Aorta (tissue), 5 donors: ENCODE data around the gene CWC25. TPM values are rescaled to one million over a fixed set of nuclear protein-coding genes. Genes with fewer than 3 reads are reported as not detected.

Experiments
- ATAC-seq: fragments of 200-7000 bp; cut with Tn5 transposase; one replicate; pipeline ENCODE4 v1.9.1; 2022; ENCODE audit warnings: moderate library complexity; ENCODE audit not compliant: low FRiP score
- DNase-seq, 2 donors: peaks; one replicate each; pipeline ENCODE4 v3.0.0-alpha.2; 2020
- H3K27ac ChIP-seq, 2 donors: one replicate each; pipeline ENCODE4 v1.5.1; 2013; ENCODE audit warnings: low read length in 2 of 2, mild to moderate bottlenecking in 2 of 2, moderate library complexity in 2 of 2, control low read depth in 1 of 2, inconsistent platforms in 1 of 2, low read depth in 1 of 2
- H3K27me3 ChIP-seq, 2 donors: one replicate each; pipeline ENCODE4 v1.6.1; 2013; ENCODE audit warnings: control low read depth in 1 of 2, low read length in 1 of 2, mild to moderate bottlenecking in 1 of 2, moderate library complexity in 1 of 2; ENCODE audit not compliant: insufficient read depth in 2 of 2, control insufficient read depth in 1 of 2
- H3K36me3 ChIP-seq, 2 donors: one replicate each; pipeline ENCODE4 v1.6.1; 2013; ENCODE audit warnings: control low read depth in 1 of 2, low read length in 1 of 2, mild to moderate bottlenecking in 1 of 2; ENCODE audit not compliant: insufficient read depth in 2 of 2, control insufficient read depth in 1 of 2
- H3K4me1 ChIP-seq, 2 donors: one replicate each; pipeline ENCODE4 v1.6.1; 2013; ENCODE audit warnings: low read length in 2 of 2, control low read depth in 1 of 2, mild to moderate bottlenecking in 1 of 2, moderate library complexity in 1 of 2; ENCODE audit not compliant: insufficient read depth in 2 of 2, control insufficient read depth in 1 of 2
- H3K4me3 ChIP-seq, 2 donors: one replicate each; pipeline ENCODE4 v1.5.1; 2013; ENCODE audit warnings: low read length in 2 of 2, control low read depth in 1 of 2, mild to moderate bottlenecking in 1 of 2
- H3K9me3 ChIP-seq: one replicate; pipeline ENCODE4 v1.6.1; 2013; ENCODE audit warnings: mild to moderate bottlenecking, low read length; ENCODE audit not compliant: control insufficient read depth
- WGBS, 2 donors: extraction: QIAGEN DNeasy Blood & Tissue Kit; methylation state at CpG; one replicate each; pipeline ENCODE4 v1.1.7; 2013; 5-methylcytosine and 5-hydroxymethylcytosine counted together
- intact Hi-C, 2 donors: fragments of 100-400 bp; cut with DNase I; formaldehyde crosslinking; loops; one replicate each; pipeline versions ENCODE4 v1.14.2 to v1.15.0; 2022
- polyA plus RNA-seq, 2 donors: library from polyadenylated mRNA; stranded (reverse); fragments of 200-250 nt; gene quantifications; one replicate each; pipeline ENCODE4 v1.2.3, GENCODE V29; 2013
- total RNA-seq, 2 donors: library from RNA; stranded (reverse); fragmentation: NEBNext Ultra II Directional; extraction: Animal tissue kit (Norgen Biotek cat#: 25700); gene quantifications; one replicate each; pipeline ENCODE4 v1.2.1, GENCODE V29; 2021
- donor health status: healthy with polysubstance abuse.
- donor health status: Bipolar disorder and iron deficiency.
- donor health status: DM: no; HTN: no; CAD: no.
- donor health status: DM: no; HTN: no; CAD: no.
- donor health status: DM: yes; HTN: yes; CAD: no.

The CWC25 gene
- total and polyA plus RNA-seq, 4 donors, result 7.1 to 32.7 (median 21.4) TPM

DNA sequence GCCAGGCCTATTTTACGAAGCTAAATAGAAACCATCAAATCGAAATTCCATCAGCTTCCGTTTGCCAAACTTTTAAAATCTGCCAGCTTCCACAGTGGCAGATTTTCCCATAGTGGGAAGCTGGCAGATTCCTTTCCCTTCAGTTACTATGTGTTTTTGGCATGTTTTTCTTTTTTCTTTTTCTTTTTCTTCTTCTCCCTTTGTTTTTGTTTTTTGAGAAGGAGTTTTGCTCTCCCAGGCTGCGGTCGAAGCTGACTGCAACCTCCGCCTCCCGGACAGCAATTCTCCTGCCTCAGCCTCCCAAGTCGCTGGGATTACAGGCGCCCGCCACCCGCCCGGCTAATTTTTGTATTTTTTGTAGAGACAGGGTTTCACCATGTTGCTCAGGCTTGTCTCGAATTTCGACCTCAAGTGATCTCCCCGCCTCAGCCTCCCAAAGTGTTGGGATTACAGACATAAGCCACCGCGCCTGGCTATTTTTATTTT is 684 bp upstream of the CWC25 start:
- DNase-seq, result no peak
- Histone ChIP-seq H3K27me3 (no peaks in the 10 kb centered on the region), H3K4me1 (no peaks in the 10 kb centered on the region), H3K27ac (peak overlapping the region; percentile 95 to 97), H3K9me3 (no peaks in the 10 kb centered on the region), H3K36me3 (no peaks in the 10 kb centered on the region), H3K4me3 (peak overlapping the region in 1 of 2 donors; percentile 27)
- intact Hi-C loops, result loop anchor here in 1 of 2 donors (1.0 to 5.0 kb wide), 2 partner anchors 27 to 41 kb away; partner anchors contain the start of gene RPL23
- ATAC-seq, result no peak
- 84 to 87% methylated on average over 17 of the region's 17 CpGs for WGBS, 2 donors

DNA sequence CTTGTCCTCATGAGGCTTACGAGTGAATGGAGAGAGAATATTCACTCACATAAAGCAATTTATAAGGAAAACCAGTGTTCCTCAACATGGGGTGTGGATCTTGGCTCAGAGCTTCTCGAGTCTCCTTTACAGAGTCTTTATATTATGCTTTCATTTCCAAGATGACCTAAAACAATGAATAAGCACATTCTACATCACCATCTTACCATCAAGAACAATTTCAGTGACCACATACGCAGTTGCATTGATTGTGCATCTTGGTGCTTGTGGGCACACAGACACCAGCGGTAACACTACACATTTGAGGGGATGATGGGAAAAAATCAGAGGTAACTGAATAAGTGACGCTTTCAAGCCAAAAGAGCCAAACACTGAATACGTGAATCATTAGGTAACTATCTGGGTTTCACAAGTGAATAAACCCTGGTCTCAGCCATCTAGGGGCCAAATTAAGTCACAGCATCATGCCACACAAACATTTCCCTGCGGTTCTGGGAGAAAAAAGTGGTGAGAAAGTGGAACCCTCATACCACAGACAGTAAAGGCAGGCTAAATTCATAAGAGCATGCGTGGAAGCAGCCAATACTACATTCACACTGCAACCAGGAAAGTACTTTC is 9.4 kb downstream of the CWC25 start:
- H3K4me3 ChIP-seq, result no peak overlapping the region
- H3K27ac ChIP-seq, result no peak overlapping the region
- H3K4me1 ChIP-seq, result no peaks in the 10 kb centered on the region
- DNase-seq (no peak), ATAC-seq (no peak)
- no peaks in the 10 kb centered on the region for H3K9me3 ChIP-seq
- H3K27me3 ChIP-seq, result no peaks in the 10 kb centered on the region
- 70% methylated on average over 8 of the region's 8 CpGs for WGBS, 2 donors
- H3K36me3 ChIP-seq, result peaks cover 3 to 5% of the 10 kb centered on the region in 2 donors
- intact Hi-C loops, result no loop called here

DNA sequence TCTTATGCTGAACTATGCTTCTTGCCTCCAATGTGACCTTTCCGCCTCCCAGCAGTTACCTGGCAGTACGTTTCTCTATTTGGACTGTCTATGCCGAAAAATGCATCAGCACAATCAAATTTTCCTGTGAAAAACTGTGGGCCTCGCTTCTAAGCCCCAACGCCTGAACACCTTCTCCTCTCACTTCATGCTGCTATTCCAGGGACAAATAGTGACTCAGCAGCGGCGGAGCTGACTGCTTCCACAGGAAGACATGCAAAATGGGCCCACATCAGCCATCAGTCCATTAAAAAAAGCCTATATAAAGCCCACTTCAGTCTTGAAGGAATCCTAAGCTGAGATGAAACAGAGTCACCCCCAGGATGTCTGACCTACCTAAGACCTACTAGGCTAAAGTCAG is 15.3 kb downstream of the CWC25 start:
- DNase-seq (no peak), ATAC-seq (no peak)
- intact Hi-C loops, result no loop called here
- 93 to 94% methylated on average over 7 of the region's 7 CpGs for WGBS, 2 donors
- Histone ChIP-seq H3K36me3 (peaks cover 7 to 14% of the 10 kb centered on the region in 2 donors), H3K9me3 (no peaks in the 10 kb centered on the region), H3K4me3 (no peak overlapping the region), H3K27ac (no peak overlapping the region), H3K27me3 (no peaks in the 10 kb centered on the region), H3K4me1 (no peaks in the 10 kb centered on the region)

DNA sequence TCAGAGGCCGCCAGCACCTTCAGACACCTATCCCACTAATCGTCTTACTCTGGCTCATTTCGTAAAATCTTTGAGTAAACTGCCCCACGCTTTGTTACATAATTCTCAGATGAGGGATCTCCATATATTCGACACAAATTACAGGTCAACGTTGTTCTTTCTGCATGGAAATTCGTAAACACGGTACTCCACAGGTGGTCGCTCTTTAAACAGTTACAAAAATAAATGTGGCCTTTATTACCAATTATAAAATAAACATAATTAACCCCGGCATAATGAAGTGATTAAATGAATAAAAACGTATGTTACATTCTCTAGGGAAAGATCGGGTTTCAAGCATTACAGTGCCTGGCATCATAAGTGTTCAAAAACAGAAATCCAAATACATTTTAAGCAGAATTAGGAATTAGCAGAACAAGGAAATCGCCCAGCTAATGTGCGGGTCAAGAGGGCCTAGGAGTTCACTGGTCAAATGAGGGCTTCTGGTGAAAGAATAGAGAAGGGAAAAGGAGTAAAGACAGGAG is 24.8 kb downstream of the CWC25 start:
- peak overlapping the region in 1 of 2 donors; percentile 32 for H3K27ac ChIP-seq
- H3K9me3 ChIP-seq, result no peaks in the 10 kb centered on the region
- peak overlapping the region in 1 of 2 donors; percentile 36 for H3K4me3 ChIP-seq
- ATAC-seq, result no peak
- intact Hi-C loops, result no loop called here
- H3K4me1 ChIP-seq, result peaks cover 0 to 7% of the 10 kb centered on the region in 2 donors
- no peaks in the 10 kb centered on the region for H3K27me3 ChIP-seq
- 18 to 19% methylated on average over 14 of the region's 14 CpGs for WGBS, 2 donors
- no peak for DNase-seq
- H3K36me3 ChIP-seq, result peaks cover 1 to 11% of the 10 kb centered on the region in 2 donors

DNA sequence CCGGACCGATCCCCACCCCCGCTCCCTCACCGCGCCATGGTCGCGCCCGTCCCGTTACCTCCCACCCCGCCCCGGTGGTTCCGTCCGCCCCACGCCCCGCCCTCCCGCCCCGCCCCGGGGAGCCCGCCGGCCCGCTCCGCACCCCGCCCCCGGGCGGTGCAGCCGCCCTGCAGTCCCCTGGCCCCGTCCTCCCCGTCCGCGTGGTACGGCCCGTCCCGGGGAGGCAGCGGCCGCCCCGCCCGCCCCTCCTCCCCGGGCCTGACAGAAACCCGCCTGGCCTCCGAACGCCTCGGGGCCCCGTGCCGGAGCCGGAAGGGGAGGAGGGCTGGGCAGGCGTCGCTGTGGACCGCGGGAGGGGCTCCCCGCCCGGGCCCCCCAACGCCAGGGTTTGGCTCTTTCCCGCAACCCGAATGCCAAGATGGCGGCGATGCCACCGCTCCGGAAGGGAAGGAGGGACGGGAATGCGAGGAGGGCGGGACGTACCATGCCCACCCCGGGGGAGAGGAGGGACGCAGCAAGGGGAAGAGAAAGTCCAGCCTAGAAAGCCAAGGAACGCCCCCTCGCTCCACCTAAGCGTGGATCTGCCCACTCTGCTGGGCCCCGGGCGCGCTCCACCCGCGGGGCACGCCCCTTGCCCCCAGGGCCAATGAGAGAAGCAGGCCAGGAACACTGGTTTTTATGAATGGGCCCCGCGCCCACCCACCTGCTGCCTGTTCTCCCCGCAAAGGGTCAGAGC is 25.5 kb downstream of the CWC25 start, which contains the start of gene PIP4K2B:
Gene PIP4K2B (minus strand): TSS at position 56 of the 736 bp plus-strand sequence. CDS start 132 bp downstream, outside the sequence.
- DNase-seq (peak; percentile 98), ATAC-seq (peak; percentile 97)
- intact Hi-C loops, result loop anchor here in 1 of 2 donors (2.0 to 5.0 kb wide), 2 partner anchors 47 to 53 kb away; partner anchors contain the start of genes PSMB3 and RPL23
- Histone ChIP-seq H3K9me3 (no peaks in the 10 kb centered on the region), H3K27ac (peak within 1 kb of the TSS; percentile 92 to 93), H3K27me3 (no peaks in the 10 kb centered on the region), H3K4me3 (peak within 1 kb of the TSS; percentile 63 to 68), H3K36me3 (peaks cover 1 to 11% of the 10 kb centered on the region in 2 donors), H3K4me1 (peaks cover 0 to 7% of the 10 kb centered on the region in 2 donors)
- 1% methylated on average over 44 to 76 of the region's 76 CpGs for WGBS, 2 donors

DNA sequence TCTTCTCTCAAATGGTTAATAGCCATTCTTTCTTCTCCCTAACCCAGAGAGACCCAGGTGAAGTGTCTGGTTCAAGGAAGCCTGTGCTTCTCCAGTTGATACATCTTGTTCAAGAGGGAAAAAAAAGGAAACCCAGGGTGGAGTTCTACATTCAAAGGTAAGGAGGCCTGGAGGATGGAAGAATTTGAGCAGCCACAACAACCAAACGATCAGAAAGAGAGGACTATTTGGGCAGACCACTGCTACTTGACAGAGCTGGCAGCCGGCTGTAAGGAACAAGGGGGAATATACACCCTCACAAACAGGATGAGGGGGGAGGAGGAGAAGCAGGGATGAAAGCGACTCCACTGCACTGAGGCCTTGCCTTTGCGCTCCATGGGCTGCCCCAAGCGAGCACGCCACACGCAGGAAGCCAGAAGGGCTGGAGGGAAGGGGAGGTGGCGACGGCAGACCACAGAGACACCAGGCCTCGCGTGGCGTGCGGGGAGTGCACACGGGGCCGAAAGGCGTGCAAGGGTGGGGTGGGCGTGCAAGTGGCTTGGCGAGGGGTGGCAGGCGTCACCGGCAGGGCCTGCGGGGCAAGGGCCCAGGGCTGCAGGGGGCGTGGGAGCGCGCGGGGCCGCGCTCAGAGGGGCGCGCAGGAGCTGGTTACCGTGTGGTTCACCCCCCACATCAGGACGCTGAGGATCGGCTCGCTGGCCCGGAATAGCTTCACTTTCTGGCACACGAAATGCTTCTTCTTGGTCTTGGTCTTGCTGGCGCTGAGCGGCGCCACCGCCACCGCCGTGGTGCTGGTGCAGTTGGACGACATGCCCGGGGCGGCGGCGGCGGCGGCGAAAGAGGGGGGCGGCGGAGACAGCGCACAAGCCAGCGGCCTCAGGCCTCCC is 26.3 kb downstream of the CWC25 start:
- H3K27me3 ChIP-seq, result no peaks in the 10 kb centered on the region
- ATAC-seq (peak; percentile 58), DNase-seq (peak in 1 of 2 donors; percentile 77)
- H3K27ac ChIP-seq, result peak overlapping the region in 1 of 2 donors; percentile 26
- 0% methylated on average over 35 to 53 of the region's 53 CpGs for WGBS, 2 donors
- intact Hi-C loops, result loop anchor here in 1 of 2 donors (2.0 to 5.0 kb wide), 2 partner anchors 47 to 54 kb away; partner anchors contain the start of genes PSMB3 and RPL23
- H3K4me1 ChIP-seq, result peaks cover 0 to 7% of the 10 kb centered on the region in 2 donors
- H3K36me3 ChIP-seq, result peaks cover 1 to 8% of the 10 kb centered on the region in 2 donors
- H3K4me3 ChIP-seq, result peak overlapping the region; percentile 46 to 63
- no peaks in the 10 kb centered on the region for H3K9me3 ChIP-seq

DNA sequence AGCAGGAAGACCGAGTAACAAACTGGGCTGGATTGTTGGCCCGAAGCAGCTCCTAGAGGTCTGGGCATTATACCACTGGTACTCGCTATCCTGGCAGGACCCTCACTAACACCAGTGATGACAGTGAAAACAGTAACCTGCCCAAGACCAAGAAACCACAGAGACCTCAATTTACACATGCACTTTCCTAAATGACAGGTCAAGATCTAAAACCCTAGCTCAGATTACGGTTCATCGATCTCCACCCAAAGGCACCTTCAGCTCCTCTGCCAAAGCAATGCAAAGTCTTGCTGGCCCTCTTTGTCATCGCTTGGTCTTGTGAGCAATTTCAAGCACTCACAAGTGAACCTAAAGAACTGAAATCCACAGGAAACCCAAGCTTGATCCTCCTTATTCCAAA is 27.3 kb downstream of the CWC25 start:
- H3K27ac ChIP-seq, result peak overlapping the region in 1 of 2 donors; percentile 43
- no peak for ATAC-seq
- peaks cover 0 to 8% of the 10 kb centered on the region in 2 donors for H3K36me3 ChIP-seq
- H3K4me1 ChIP-seq, result peaks cover 0 to 7% of the 10 kb centered on the region in 2 donors
- peak overlapping the region in 1 of 2 donors; percentile 20 for H3K4me3 ChIP-seq
- H3K27me3 ChIP-seq, result no peaks in the 10 kb centered on the region
- DNase-seq, result no peak
- intact Hi-C loops, result loop anchor here (2.0 to 5.0 kb wide), 3 partner anchors 27 to 55 kb away; partner anchors contain the start of genes PSMB3 (in 1 of the 2) and RPL23 (in 1 of the 2)
- WGBS, 2 donors, result 40 to 50% methylated on average over 6 of the region's 6 CpGs
- H3K9me3 ChIP-seq, result no peaks in the 10 kb centered on the region

DNA sequence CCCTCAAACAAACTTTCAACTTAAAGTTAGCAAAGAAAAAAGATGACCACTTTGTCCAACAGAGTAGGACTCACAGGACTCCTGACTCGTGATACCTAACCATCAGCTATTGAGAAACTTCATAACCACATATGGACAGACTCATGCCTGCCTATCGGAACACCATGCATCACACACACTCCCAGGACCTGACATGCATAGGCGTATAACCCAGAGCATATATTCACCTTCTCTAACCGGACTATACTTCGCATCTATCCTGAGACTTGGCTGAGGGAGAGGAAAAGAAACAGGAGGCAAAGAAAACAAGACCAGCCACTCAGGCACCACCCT is 28.0 kb downstream of the CWC25 start:
- H3K4me1 ChIP-seq, result peaks cover 0 to 7% of the 10 kb centered on the region in 2 donors
- H3K27me3 ChIP-seq, result no peaks in the 10 kb centered on the region
- peak overlapping the region in 1 of 2 donors; percentile 20 for H3K4me3 ChIP-seq
- H3K27ac ChIP-seq, result peak overlapping the region in 1 of 2 donors; percentile 1
- peaks cover 0 to 2% of the 10 kb centered on the region in 2 donors for H3K36me3 ChIP-seq
- DNase-seq (no peak), ATAC-seq (no peak)
- H3K9me3 ChIP-seq, result no peaks in the 10 kb centered on the region
- intact Hi-C loops, result loop anchor here (2.0 to 5.0 kb wide), 2 partner anchors 26 to 45 kb away; partner anchors contain the start of gene PSMB3 (in 1 of the 2)
- WGBS, 2 donors, result 27 to 29% methylated on average over 5 of the region's 5 CpGs
